Measurements from ENCODE around the gene CCT5. TPM values are rescaled to one million over a fixed set of nuclear protein-coding genes. Genes with fewer than 3 reads are reported as not detected.
A peak's percentile ranks its signal among the peaks of the same experiment; 100 is the strongest.
"Not testable (repeated sequence)": the region's sequence is repeated elsewhere in the genome, so short reads cannot be mapped to it uniquely, and the experiment has no call there.

CCT5 gene
- total and polyA plus RNA-seq, 10 donors, result 76.9 to 150 (median 115) TPM

GRCh38 chr5:10279328-10279727 is 29.2 kb downstream of the CCT5 start:
- no peak for DNase-seq
- no peak overlapping the region for H3K27ac ChIP-seq
- no peaks in the 10 kb centered on the region for H3K9me3 ChIP-seq
- no peaks in the 10 kb centered on the region for H3K36me3 ChIP-seq
- H3K4me3 ChIP-seq, result no peak overlapping the region
- TF ChIP-seq POLR2AphosphoS5 (IDR thresholded peaks at IDR 0.05), result no peak
- TF ChIP-seq CTCF (IDR thresholded peaks at IDR 0.05 in 8 of 11, conservative IDR thresholded peaks at IDR 0.05 in 3 of 11), result no peak
- TF ChIP-seq POLR2A (IDR thresholded peaks at IDR 0.05), result no peak
- intact Hi-C loops (cut with DNase I; ENCODE audit: low total_unique reads), result no loop called here
- H3K27me3 ChIP-seq (replicated peaks in 1 of 7), result no peaks in the 10 kb centered on the region
- 86 to 94% (median 90%) methylated on average over 4 of the region's 4 CpGs for WGBS, 5 donors
- peaks cover 0 to 7% (median 6%) of the 10 kb centered on the region in 6 donors for H3K4me1 ChIP-seq

GRCh38 chr5:10279925-10280720 is 30.0 kb downstream of the CCT5 start:
- Histone ChIP-seq H3K27me3 (replicated peaks in 1 of 7) (no peaks in the 10 kb centered on the region), H3K27ac (no peak overlapping the region), H3K9me3 (no peaks in the 10 kb centered on the region), H3K4me1 (peaks cover 0 to 7% (median 7%) of the 10 kb centered on the region in 6 donors), H3K36me3 (no peaks in the 10 kb centered on the region), H3K4me3 (no peak overlapping the region)
- intact Hi-C loops (cut with DNase I; ENCODE audit: low total_unique reads), result loop anchor here (5.0 to 10.0 kb wide), 2 partner anchors 145 to 347 kb away; no protein-coding TSS in a partner anchor
- WGBS, 5 donors, result 78 to 97% (median 87%) methylated on average over 7 of the region's 7 CpGs
- DNase-seq, result no peak
- TF ChIP-seq POLR2AphosphoS5 (IDR thresholded peaks at IDR 0.05) (no peak), POLR2A (IDR thresholded peaks at IDR 0.05) (no peak), CTCF (IDR thresholded peaks at IDR 0.05 in 8 of 11, conservative IDR thresholded peaks at IDR 0.05 in 3 of 11) (no peak)

GRCh38 chr5:10283927-10284635 is 34.0 kb downstream of the CCT5 start:
- TF ChIP-seq CTCF (IDR thresholded peaks at IDR 0.05 in 8 of 11, conservative IDR thresholded peaks at IDR 0.05 in 3 of 11) (peak; percentile 69 to 96 (median 88)), POLR2A (IDR thresholded peaks at IDR 0.05) (no peak), POLR2AphosphoS5 (IDR thresholded peaks at IDR 0.05) (peak; percentile 67 to 72 (median 71))
- peak; percentile 95 for DNase-seq
- no peaks in the 10 kb centered on the region for H3K27me3 ChIP-seq (replicated peaks in 1 of 7)
- intact Hi-C loops (cut with DNase I; ENCODE audit: low total_unique reads), result loop anchor here (5.0 to 10.0 kb wide), 2 partner anchors 141 to 343 kb away; no protein-coding TSS in a partner anchor
- H3K4me1 ChIP-seq, result peaks cover 0 to 18% (median 10%) of the 10 kb centered on the region in 6 donors
- peak overlapping the region in 1 of 8 donors; percentile 13 for H3K4me3 ChIP-seq
- H3K27ac ChIP-seq, result no peak overlapping the region
- no peaks in the 10 kb centered on the region for H3K9me3 ChIP-seq
- WGBS, 5 donors, result 19 to 24% (median 22%) methylated on average over 17 of the region's 17 CpGs
- H3K36me3 ChIP-seq, result no peaks in the 10 kb centered on the region

- WGBS, 5 donors, result 94 to 97% (median 97%) methylated on average over 8 of the region's 8 CpGs
- H3K27ac ChIP-seq; DNase-seq; H3K27me3 ChIP-seq (replicated peaks in 1 of 7); H3K4me3 ChIP-seq; H3K36me3 ChIP-seq; H3K9me3 ChIP-seq: not testable (repeated sequence)
- intact Hi-C loops (cut with DNase I; ENCODE audit: low total_unique reads), result loop anchor here (10.0 kb wide), 1 partner anchor 139 kb away; no protein-coding TSS in a partner anchor
- peaks cover 0 to 18% (median 10%) of the 10 kb centered on the region in 6 donors for H3K4me1 ChIP-seq
Observed at GRCh38 chr5:10285362-10285761, 35.3 kb downstream of the CCT5 start.
